GM12801 (cell line): ENCODE measurements around the gene DUSP3.

Source experiments
- TF ChIP-seq, protein P1 (sequence below): IDR thresholded peaks from one replicate; pipeline ENCODE4 v1.5.1; 2011; ENCODE audit warnings: control low read depth; ENCODE audit not compliant: insufficient read length; ENCODE audit errors: extremely low read depth

The DUSP3 gene

DNA sequence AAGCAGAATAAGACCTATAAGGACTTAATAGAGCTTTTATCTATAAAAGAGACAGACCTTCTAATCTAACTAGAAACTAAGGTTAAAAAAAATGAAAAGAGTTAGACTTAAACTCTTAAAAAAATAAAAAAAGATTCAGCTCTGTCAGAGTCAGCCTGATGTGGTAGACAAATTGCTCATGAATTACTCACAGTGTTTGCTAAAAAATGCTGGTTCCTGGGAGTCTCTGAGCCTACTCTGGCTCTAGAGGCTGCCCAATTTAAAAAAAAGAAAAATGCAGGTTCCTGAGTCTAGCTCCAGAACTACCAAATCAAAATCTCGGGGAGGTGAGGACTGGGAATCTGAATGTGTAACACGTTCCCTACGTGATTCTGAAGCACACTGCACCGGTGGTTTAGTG is 38.2 kb downstream of the DUSP3 start:
- TF ChIP-seq, protein P1, sequence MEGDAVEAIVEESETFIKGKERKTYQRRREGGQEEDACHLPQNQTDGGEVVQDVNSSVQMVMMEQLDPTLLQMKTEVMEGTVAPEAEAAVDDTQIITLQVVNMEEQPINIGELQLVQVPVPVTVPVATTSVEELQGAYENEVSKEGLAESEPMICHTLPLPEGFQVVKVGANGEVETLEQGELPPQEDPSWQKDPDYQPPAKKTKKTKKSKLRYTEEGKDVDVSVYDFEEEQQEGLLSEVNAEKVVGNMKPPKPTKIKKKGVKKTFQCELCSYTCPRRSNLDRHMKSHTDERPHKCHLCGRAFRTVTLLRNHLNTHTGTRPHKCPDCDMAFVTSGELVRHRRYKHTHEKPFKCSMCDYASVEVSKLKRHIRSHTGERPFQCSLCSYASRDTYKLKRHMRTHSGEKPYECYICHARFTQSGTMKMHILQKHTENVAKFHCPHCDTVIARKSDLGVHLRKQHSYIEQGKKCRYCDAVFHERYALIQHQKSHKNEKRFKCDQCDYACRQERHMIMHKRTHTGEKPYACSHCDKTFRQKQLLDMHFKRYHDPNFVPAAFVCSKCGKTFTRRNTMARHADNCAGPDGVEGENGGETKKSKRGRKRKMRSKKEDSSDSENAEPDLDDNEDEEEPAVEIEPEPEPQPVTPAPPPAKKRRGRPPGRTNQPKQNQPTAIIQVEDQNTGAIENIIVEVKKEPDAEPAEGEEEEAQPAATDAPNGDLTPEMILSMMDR = no peak

DNA sequence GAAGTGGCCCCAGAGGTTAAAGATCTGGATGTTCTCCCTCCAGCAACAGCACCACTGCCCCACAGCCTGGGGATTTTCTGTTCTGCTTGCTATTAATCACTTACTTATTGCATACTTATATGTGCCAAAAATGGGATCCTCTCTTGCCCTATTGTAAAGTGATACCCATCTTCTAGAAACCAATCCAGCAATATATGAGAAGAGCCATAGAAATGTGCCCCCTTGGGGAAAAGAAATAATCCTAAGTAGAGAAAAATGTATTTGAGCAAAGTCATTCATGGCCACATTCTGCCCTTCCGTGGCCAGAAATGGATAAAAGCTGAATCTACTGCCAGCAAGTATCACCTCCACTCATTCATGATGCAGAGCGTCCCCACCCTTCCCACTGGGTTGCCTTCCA is 41.1 kb downstream of the DUSP3 start:
- TF ChIP-seq, protein P1 = no peak

DNA sequence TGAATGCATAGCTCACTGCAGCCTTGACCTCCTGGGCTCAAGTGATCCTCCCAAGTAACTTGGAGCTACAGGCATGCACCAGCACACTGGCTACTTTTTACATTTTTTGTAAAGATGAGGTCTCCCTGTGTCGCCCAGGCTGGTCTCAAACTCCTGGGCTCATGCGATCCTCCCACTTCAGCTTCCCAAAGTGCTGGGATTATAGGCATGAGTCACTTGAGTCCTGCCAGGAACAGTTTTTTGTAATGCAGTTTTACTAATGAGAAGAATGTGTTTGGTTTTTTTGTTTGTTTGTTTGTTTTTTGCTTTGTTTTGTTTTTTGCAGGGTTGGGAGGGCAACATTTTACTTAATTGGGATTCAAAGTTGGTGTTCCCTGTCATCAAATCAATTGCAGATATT is 42.4 kb downstream of the DUSP3 start:
- TF ChIP-seq, protein P1 = no peak

GRCh38 chr17:43734376-43734775 is 44.4 kb downstream of the DUSP3 start:
- TF ChIP-seq, protein P1 = no peak

DNA sequence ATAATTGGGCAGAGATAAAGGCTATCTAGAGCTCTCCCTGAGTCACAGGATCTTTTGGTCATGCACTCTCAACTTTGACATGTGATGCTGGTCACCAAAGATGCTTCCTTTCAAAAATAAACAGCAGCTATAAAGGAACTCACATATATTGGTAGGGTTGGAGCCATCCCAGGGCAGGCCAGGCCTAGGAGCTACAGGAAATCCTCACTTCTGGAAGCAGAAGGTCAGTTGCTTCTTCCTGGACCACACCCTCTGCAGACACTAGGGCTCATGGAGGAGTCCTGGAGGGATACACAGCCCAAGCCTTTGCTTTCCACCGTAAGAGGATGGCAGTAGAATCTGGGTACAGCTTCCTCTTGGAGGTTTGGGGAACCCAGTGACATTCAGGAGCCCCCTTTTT is 44.8 kb downstream of the DUSP3 start:
- TF ChIP-seq, protein P1 = no peak

GRCh38 chr17:43732958-43733357 is 45.8 kb downstream of the DUSP3 start:
- TF ChIP-seq, protein P1 = no peak

- TF ChIP-seq, protein P1 = no peak
Measured at GRCh38 chr17:43728081-43728480, 50.7 kb downstream of the DUSP3 start.

GRCh38 chr17:43723697-43724359 is 54.9 kb downstream of the DUSP3 start:
- TF ChIP-seq, protein P1 = no peak
